Measurements from ENCODE around the gene CCL27.

- TF ChIP-seq CTCF (conservative IDR thresholded peaks at IDR 0.05; ENCODE audit: low read length) (no peak), EZH2phosphoT487 (IDR thresholded peaks at IDR 0.05; ENCODE audit: borderline replicate concordance) (no peak)
Measured at GRCh38 chr9:34650816-34651215, 11.6 kb downstream of the CCL27 start.
